ENCODE measurements around the gene CHRM2. TPM values are rescaled to one million over a fixed set of nuclear protein-coding genes. Genes with fewer than 3 reads are reported as not detected.
A peak's percentile ranks its signal among the peaks of the same experiment; 100 is the strongest.

CHRM2 gene
- total and polyA plus RNA-seq, 2 donors (not counting 1 experiment from before 2014, with no cell fraction given) = 7.9 to 47.1 TPM

- Histone ChIP-seq H3K79me2 (ENCODE audit: control insufficient read depth, insufficient read depth, low read length) (no peaks in the 10 kb centered on the region), H2AFZ (ENCODE audit: low read length) (no peak overlapping the region), H3K4me1 (ENCODE audit: control insufficient read depth, extremely low read depth, insufficient read depth, low read length) (no peaks in the 10 kb centered on the region), H3K27ac (ENCODE audit: insufficient read depth, low read length) (no peak overlapping the region), H4K20me1 (ENCODE audit: control insufficient read depth, extremely low read depth, insufficient read depth, low read length) (no peaks in the 10 kb centered on the region), H3K9me3 (ENCODE audit: control insufficient read depth, insufficient read depth, low read depth, low read length) (no peaks in the 10 kb centered on the region), H3K9ac (ENCODE audit: insufficient read depth, low read length) (no peak overlapping the region), H3K4me2 (ENCODE audit: extremely low read depth, insufficient read depth, low read length) (no peak overlapping the region), H3K4me3 (replicated peaks in 1 of 4; ENCODE audit: control extremely low read depth in 1 of 4, insufficient read depth in 1 of 4, low read depth in 3 of 4, low read length in 4 of 4) (no peak overlapping the region), H3K36me3 (ENCODE audit: control insufficient read depth, insufficient read depth, low read length) (no peaks in the 10 kb centered on the region), H3K27me3 (ENCODE audit: control insufficient read depth, insufficient read depth, low read length) (no peaks in the 10 kb centered on the region)
- TF ChIP-seq CTCF (conservative IDR thresholded peaks at IDR 0.05 in 1 of 2, IDR thresholded peaks at IDR 0.05 in 1 of 2; ENCODE audit: low read depth in 1 of 2, low read length in 2 of 2) (no peak), EZH2 (IDR thresholded peaks at IDR 0.05; ENCODE audit: low read length, missing control alignments) (no peak)
- DNase-seq (ENCODE audit: low read depth in 2 of 2) = no peak
Observed at GRCh38 chr7:136847858-136848257, 20.6 kb upstream of the CHRM2 start.

- Histone ChIP-seq H3K79me2 (ENCODE audit: control insufficient read depth, insufficient read depth, low read length) (no peaks in the 10 kb centered on the region), H3K4me3 (replicated peaks in 1 of 4; ENCODE audit: control extremely low read depth in 1 of 4, insufficient read depth in 1 of 4, low read depth in 3 of 4, low read length in 4 of 4) (no peak overlapping the region), H3K4me1 (ENCODE audit: control insufficient read depth, extremely low read depth, insufficient read depth, low read length) (no peaks in the 10 kb centered on the region), H4K20me1 (ENCODE audit: control insufficient read depth, extremely low read depth, insufficient read depth, low read length) (no peaks in the 10 kb centered on the region), H3K27ac (ENCODE audit: insufficient read depth, low read length) (no peak overlapping the region), H3K9ac (ENCODE audit: insufficient read depth, low read length) (no peak overlapping the region), H3K27me3 (ENCODE audit: control insufficient read depth, insufficient read depth, low read length) (no peaks in the 10 kb centered on the region), H2AFZ (ENCODE audit: low read length) (no peak overlapping the region), H3K4me2 (ENCODE audit: extremely low read depth, insufficient read depth, low read length) (no peak overlapping the region), H3K36me3 (ENCODE audit: control insufficient read depth, insufficient read depth, low read length) (no peaks in the 10 kb centered on the region), H3K9me3 (ENCODE audit: control insufficient read depth, insufficient read depth, low read depth, low read length) (no peaks in the 10 kb centered on the region)
- no peak for DNase-seq (ENCODE audit: low read depth in 2 of 2)
- TF ChIP-seq CTCF (conservative IDR thresholded peaks at IDR 0.05 in 1 of 2, IDR thresholded peaks at IDR 0.05 in 1 of 2; ENCODE audit: low read depth in 1 of 2, low read length in 2 of 2) = no peak
- no peak for TF ChIP-seq EZH2 (IDR thresholded peaks at IDR 0.05; ENCODE audit: low read length, missing control alignments)
Observed at GRCh38 chr7:136853654-136854053, 14.8 kb upstream of the CHRM2 start.

GRCh38 chr7:136857573-136857972 is 10.9 kb upstream of the CHRM2 start:
- peak; percentile 47 to 55 for DNase-seq (ENCODE audit: low read depth in 2 of 2)

More at GRCh38 chr7:136857573-136857972, 10.9 kb upstream of the CHRM2 start:
- no peaks in the 10 kb centered on the region for H3K9me3 ChIP-seq (ENCODE audit: control insufficient read depth, insufficient read depth, low read depth, low read length)
- no peaks in the 10 kb centered on the region for H3K79me2 ChIP-seq (ENCODE audit: control insufficient read depth, insufficient read depth, low read length)
- H3K36me3 ChIP-seq (ENCODE audit: control insufficient read depth, insufficient read depth, low read length) = no peaks in the 10 kb centered on the region
- H3K9ac ChIP-seq (ENCODE audit: insufficient read depth, low read length) = no peak overlapping the region
- no peak overlapping the region for H3K4me3 ChIP-seq (replicated peaks in 1 of 4; ENCODE audit: control extremely low read depth in 1 of 4, insufficient read depth in 1 of 4, low read depth in 3 of 4, low read length in 4 of 4)
- no peak overlapping the region for H3K4me2 ChIP-seq (ENCODE audit: extremely low read depth, insufficient read depth, low read length)
- H3K4me1 ChIP-seq (ENCODE audit: control insufficient read depth, extremely low read depth, insufficient read depth, low read length) = no peaks in the 10 kb centered on the region
- TF ChIP-seq EZH2 (IDR thresholded peaks at IDR 0.05; ENCODE audit: low read length, missing control alignments) = no peak
- no peak for TF ChIP-seq CTCF (conservative IDR thresholded peaks at IDR 0.05 in 1 of 2, IDR thresholded peaks at IDR 0.05 in 1 of 2; ENCODE audit: low read depth in 1 of 2, low read length in 2 of 2)
- no peaks in the 10 kb centered on the region for H4K20me1 ChIP-seq (ENCODE audit: control insufficient read depth, extremely low read depth, insufficient read depth, low read length)
- H2AFZ ChIP-seq (ENCODE audit: low read length) = no peak overlapping the region
- no peaks in the 10 kb centered on the region for H3K27me3 ChIP-seq (ENCODE audit: control insufficient read depth, insufficient read depth, low read length)
- H3K27ac ChIP-seq (ENCODE audit: insufficient read depth, low read length) = no peak overlapping the region
